Prostate gland (tissue), 2 donors: ENCODE results near the gene ZNF469.

Experiments used
- CTCF ChIP-seq, 4 experiments: fragments of 200-600 bp in 2 of 4; fragments of 450-650 bp in 2 of 4; sonication (generic) in 2 of 4; IDR thresholded peaks; 1 replicate in 3 of 4; 2 replicates in 1 of 4; pipeline ENCODE4 v1.5.1; 2016 to 2019; ENCODE audit warnings: antibody characterized with exemption in 4 of 4, mild to moderate bottlenecking in 2 of 4, moderate library complexity in 2 of 4
- POLR2A ChIP-seq: fragments of 450-650 bp; IDR thresholded peaks from one replicate; pipeline ENCODE4 v1.6.1; 2016; ENCODE audit warnings: antibody characterized with exemption, mild to moderate bottlenecking
- POLR2AphosphoS5 ChIP-seq: sonication (generic); formaldehyde crosslinking; IDR thresholded peaks from one replicate; pipeline ENCODE4 v1.6.1; 2017; ENCODE audit warnings: antibody characterized with exemption

- TF ChIP-seq CTCF (IDR thresholded peaks at IDR 0.05) (peak in 1 of 4 experiments; percentile 25), POLR2A (no peak), POLR2AphosphoS5 (no peak)
These were observed 23.6 kb downstream of the ZNF469 start for GRCh38 chr16:88406096-88407041.
